ENCODE measurements around the gene DPP7. TPM values are rescaled to one million over a fixed set of nuclear protein-coding genes. Genes with fewer than 3 reads are reported as not detected.

The DPP7 gene
- total and polyA plus RNA-seq, 12 donors = 91.4 to 677 (median 125) TPM

GRCh38 chr9:137070201-137070905 lies 44.2 kb downstream of the DPP7 start, which contains the start of gene SAPCD2:
Gene SAPCD2, minus strand, starts transcription at chr9:137070557. Its CDS starts 97 bp downstream, at chr9:137070460.
- 1% methylated on average over 74 of the region's 74 CpGs for WGBS, 2 donors
- DNase-seq (peak; percentile 87 to 88), ATAC-seq (peak; percentile 88 to 97 (median 94))
- peaks cover 7 to 45% (median 16%) of the 10 kb centered on the region in 9 donors for H3K4me1 ChIP-seq
- peaks cover 0 to 15% (median 9%) of the 10 kb centered on the region in 7 donors for H3K27me3 ChIP-seq
- no peaks in the 10 kb centered on the region for H3K9me3 ChIP-seq
- H3K36me3 ChIP-seq = no peaks in the 10 kb centered on the region
- intact Hi-C loops (cut with DNase I) = loop anchor here in 1 of 10 donors (1.0 kb wide), 1 partner anchor 24 kb away; the partner anchor contains the start of gene NPDC1
- TF ChIP-seq, protein P1, sequence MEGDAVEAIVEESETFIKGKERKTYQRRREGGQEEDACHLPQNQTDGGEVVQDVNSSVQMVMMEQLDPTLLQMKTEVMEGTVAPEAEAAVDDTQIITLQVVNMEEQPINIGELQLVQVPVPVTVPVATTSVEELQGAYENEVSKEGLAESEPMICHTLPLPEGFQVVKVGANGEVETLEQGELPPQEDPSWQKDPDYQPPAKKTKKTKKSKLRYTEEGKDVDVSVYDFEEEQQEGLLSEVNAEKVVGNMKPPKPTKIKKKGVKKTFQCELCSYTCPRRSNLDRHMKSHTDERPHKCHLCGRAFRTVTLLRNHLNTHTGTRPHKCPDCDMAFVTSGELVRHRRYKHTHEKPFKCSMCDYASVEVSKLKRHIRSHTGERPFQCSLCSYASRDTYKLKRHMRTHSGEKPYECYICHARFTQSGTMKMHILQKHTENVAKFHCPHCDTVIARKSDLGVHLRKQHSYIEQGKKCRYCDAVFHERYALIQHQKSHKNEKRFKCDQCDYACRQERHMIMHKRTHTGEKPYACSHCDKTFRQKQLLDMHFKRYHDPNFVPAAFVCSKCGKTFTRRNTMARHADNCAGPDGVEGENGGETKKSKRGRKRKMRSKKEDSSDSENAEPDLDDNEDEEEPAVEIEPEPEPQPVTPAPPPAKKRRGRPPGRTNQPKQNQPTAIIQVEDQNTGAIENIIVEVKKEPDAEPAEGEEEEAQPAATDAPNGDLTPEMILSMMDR (IDR thresholded peaks at IDR 0.05) = no peak
- peak within 1 kb of the TSS in 9 of 10 donors; percentile 12 to 58 (median 50) for H3K4me3 ChIP-seq
- peak within 1 kb of the TSS; percentile 59 to 86 (median 82) for H3K27ac ChIP-seq

DNA sequence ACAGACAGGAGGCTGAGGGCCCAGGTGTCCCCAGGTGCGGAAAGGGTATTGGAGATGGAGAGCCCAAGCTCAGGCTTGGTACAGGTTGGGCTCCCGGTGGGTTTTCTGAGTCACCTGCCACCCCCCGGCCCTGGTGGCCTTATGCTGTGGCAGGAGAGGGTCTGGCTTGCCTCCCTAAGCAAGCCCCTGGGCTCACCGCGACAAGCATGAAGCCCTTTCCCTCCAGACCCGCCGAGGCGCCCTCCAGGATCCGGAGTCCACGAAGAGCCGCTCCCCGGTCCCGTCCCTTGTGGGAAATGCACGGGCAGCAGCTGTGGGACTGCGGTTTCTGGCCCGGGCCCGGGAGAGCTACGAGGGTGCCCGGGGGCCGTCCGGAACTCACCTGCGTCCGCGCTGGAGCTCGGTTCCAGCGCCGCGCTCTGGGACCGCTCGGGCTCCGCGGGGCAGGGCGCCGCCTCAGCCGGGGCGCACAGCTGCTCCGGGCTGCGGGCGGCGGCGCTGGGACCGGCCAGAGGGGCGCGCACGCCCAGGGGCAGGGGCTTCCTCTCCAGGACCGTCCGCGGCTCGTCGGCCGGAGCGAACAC lies 44.9 kb downstream of the DPP7 start:
- no peaks in the 10 kb centered on the region for H3K9me3 ChIP-seq
- no peak for ATAC-seq
- no peaks in the 10 kb centered on the region for H3K36me3 ChIP-seq
- H3K27ac ChIP-seq = no peak overlapping the region
- peaks cover 0 to 15% (median 9%) of the 10 kb centered on the region in 7 donors for H3K27me3 ChIP-seq
- WGBS, 2 donors = 8 to 10% methylated on average over 40 to 52 of the region's 52 CpGs
- H3K4me3 ChIP-seq = peak overlapping the region in 2 of 10 donors; percentile 44 to 58
- peak in 1 of 2 donors; percentile 19 for DNase-seq
- TF ChIP-seq, protein P1 (IDR thresholded peaks at IDR 0.05) = no peak
- intact Hi-C loops (cut with DNase I) = loop anchor here in 2 of 10 donors (1.0 to 10.0 kb wide), 2 partner anchors 23 to 285 kb away; partner anchors contain the start of gene NPDC1 (in 1 of the 2)
- peaks cover 7 to 42% (median 16%) of the 10 kb centered on the region in 9 donors for H3K4me1 ChIP-seq

DNA sequence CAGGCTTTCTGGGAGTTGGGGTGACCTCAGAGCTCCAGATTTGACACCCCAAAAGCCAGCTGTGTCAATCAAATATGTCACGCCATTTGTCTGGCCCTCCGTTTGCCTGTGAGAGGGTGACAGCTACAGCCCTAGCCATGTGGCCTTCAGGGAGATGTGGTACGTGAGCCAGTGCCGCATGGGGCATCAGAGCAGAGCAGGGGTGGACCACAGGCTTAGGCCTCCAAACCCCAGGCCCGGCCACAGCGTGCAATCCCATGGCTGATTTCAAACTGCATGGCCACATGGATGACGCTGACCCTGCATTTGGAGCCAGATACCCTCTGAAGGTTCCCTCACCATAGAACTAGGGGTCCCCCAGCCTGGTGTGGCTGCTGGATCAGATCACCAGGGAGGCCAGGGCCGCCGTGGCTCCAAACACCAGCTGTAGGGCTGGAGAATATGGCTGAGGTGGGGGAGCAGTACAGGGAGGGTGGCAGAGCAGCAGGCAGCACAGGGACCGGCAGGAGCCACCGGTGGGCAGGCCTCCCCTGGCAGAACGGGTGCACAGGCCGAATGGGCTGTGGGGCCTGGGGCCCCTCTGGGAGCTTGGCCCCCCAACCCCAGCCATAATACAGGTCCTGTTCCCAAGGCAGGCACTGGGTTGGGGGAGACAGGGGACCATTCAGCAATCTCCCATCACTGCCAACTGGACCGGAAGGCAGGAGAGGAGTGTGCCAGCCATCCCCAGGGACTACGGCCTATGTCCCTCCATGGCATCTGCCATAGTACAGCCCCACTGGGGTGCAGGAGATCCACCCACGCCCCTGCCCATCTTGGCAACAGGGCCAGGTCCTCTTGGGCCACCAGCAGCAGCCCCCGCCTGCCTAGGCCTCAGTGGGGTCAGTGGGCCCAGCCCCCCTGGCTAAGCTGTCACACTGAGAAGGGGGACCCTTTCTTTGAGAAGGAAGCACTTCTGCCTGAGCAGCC lies 45.7 kb downstream of the DPP7 start:
- ATAC-seq = no peak
- TF ChIP-seq, protein P1 (IDR thresholded peaks at IDR 0.05) = no peak
- intact Hi-C loops (cut with DNase I) = loop anchor here in 1 of 10 donors (10.0 kb wide), 1 partner anchor 284 kb away; no protein-coding TSS in a partner anchor
- H3K27ac ChIP-seq = no peak overlapping the region
- no peaks in the 10 kb centered on the region for H3K9me3 ChIP-seq
- H3K4me1 ChIP-seq = peaks cover 7 to 48% (median 17%) of the 10 kb centered on the region in 9 donors
- peaks cover 0 to 15% (median 9%) of the 10 kb centered on the region in 7 donors for H3K27me3 ChIP-seq
- H3K4me3 ChIP-seq = peak overlapping the region in 1 of 10 donors; percentile 58
- 91 to 94% methylated on average over 17 of the region's 17 CpGs for WGBS, 2 donors
- no peaks in the 10 kb centered on the region for H3K36me3 ChIP-seq
- peak in 1 of 2 donors; percentile 18 for DNase-seq

All from heart right ventricle (tissue), 16 donors.